Stimulated activated CD8-positive, alpha-beta memory T cell treated with anti-CD3 and anti-CD28 coated beads, Interleukin-7, amount 100 ng/mL, for 1 hour (primary cell): Measurements from ENCODE around the gene MRFAP1L1.

Experiments used
- DNase-seq, 2 donors: peaks; one replicate each; pipeline ENCODE4 v3.0.0-alpha.2; 2020; ENCODE audit warnings: low read depth in 2 of 2

The MRFAP1L1 gene

GRCh38 chr4:6660430-6660829, 49.2 kb downstream of the MRFAP1L1 start:
- DNase-seq, result no peak

GRCh38 chr4:6659897-6660296, 49.8 kb downstream of the MRFAP1L1 start:
- DNase-seq, result no peak

- DNase-seq, result peak; percentile 24 to 25
Observed at GRCh38 chr4:6658597-6659075, 51.0 kb downstream of the MRFAP1L1 start.

GRCh38 chr4:6658209-6658595, 51.5 kb downstream of the MRFAP1L1 start:
- DNase-seq, result no peak
